Glutamatergic neuron (in vitro differentiated cells): ENCODE data around the gene NUDT16L1. TPM values are rescaled to one million over a fixed set of nuclear protein-coding genes. Genes with fewer than 3 reads are reported as not detected.

Experiments
- DNase-seq: peaks from one replicate; pipeline ENCODE4 v3.0.0; 2022
- H3K27ac Mint-ChIP-seq: one replicate; pipeline ENCODE4 v1.8.0; 2020; ENCODE audit warnings: mild to moderate bottlenecking, mixed read lengths, inconsistent platforms; ENCODE audit not compliant: unreplicated experiment
- H3K27me3 Mint-ChIP-seq: one replicate; pipeline ENCODE4 v1.8.0; 2020; ENCODE audit warnings: mild to moderate bottlenecking, moderate library complexity, mixed read lengths, inconsistent platforms; ENCODE audit not compliant: unreplicated experiment
- H3K36me3 Mint-ChIP-seq: one replicate; pipeline ENCODE4 v1.8.0; 2020; ENCODE audit warnings: mild to moderate bottlenecking, mixed read lengths, inconsistent platforms; ENCODE audit not compliant: unreplicated experiment
- H3K4me1 Mint-ChIP-seq: one replicate; pipeline ENCODE4 v1.8.0; 2020; ENCODE audit warnings: mild to moderate bottlenecking, low read depth, mixed read lengths, inconsistent platforms; ENCODE audit not compliant: unreplicated experiment
- H3K4me3 Mint-ChIP-seq: one replicate; pipeline ENCODE4 v1.8.0; 2020; ENCODE audit warnings: mild to moderate bottlenecking, mixed read lengths, inconsistent platforms; ENCODE audit not compliant: unreplicated experiment
- H3K9me3 Mint-ChIP-seq: one replicate; pipeline ENCODE4 v1.8.0; 2020; ENCODE audit warnings: mild to moderate bottlenecking, moderate library complexity, mixed read lengths, inconsistent platforms; ENCODE audit not compliant: unreplicated experiment
- total RNA-seq: library from RNA; stranded (reverse); fragmentation: NEBNext Ultra II Directional; extraction: Animal tissue kit (Norgen Biotek cat#: 25700); gene quantifications from one replicate; pipeline ENCODE4 v1.2.1, GENCODE V29; 2021; ENCODE audit not compliant: unreplicated experiment
- TF ChIP-seq, protein P1 (sequence below): fragments of 200-600 bp; sonication (generic); IDR thresholded peaks from one replicate; pipeline ENCODE4 v1.5.0; 2021; ENCODE audit not compliant: partially characterized antibody, unreplicated experiment

NUDT16L1 gene
- total RNA-seq, 1 donor from 2014 or later: 34.3 TPM

DNA sequence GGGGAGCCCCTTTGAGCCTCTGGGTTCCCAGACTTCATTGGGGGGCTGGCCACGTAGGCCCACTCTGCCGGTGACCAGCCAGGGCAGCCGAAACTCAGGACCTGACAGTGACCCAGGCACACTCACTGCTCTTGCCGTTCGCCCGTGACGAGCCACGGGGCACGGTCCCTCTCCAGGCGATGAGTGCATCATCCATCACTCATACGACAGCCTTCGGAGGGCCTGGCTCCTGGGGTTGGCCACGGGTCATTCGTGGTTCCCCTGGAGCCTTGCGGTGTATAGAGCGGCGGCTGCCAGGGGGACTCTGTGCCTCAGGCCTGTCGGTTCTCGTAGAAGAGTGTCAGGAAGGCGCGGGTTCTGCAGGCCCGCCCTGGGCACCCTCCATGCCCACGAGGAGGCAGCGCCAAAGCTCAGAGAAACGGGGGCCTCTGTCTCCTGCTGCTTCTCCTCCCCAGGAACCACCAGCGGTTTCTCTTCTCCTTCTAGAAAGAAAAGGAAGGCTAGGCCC lies 11.2 kb upstream of the NUDT16L1 start:
- no peak overlapping the region for H3K27ac Mint-ChIP-seq
- no peaks in the 10 kb centered on the region for H3K36me3 Mint-ChIP-seq
- H3K9me3 Mint-ChIP-seq: peaks cover 5% of the 10 kb centered on the region
- no peak overlapping the region for H3K4me3 Mint-ChIP-seq
- H3K4me1 Mint-ChIP-seq: no peaks in the 10 kb centered on the region
- H3K27me3 Mint-ChIP-seq: peaks cover 10% of the 10 kb centered on the region
- TF ChIP-seq, protein P1, sequence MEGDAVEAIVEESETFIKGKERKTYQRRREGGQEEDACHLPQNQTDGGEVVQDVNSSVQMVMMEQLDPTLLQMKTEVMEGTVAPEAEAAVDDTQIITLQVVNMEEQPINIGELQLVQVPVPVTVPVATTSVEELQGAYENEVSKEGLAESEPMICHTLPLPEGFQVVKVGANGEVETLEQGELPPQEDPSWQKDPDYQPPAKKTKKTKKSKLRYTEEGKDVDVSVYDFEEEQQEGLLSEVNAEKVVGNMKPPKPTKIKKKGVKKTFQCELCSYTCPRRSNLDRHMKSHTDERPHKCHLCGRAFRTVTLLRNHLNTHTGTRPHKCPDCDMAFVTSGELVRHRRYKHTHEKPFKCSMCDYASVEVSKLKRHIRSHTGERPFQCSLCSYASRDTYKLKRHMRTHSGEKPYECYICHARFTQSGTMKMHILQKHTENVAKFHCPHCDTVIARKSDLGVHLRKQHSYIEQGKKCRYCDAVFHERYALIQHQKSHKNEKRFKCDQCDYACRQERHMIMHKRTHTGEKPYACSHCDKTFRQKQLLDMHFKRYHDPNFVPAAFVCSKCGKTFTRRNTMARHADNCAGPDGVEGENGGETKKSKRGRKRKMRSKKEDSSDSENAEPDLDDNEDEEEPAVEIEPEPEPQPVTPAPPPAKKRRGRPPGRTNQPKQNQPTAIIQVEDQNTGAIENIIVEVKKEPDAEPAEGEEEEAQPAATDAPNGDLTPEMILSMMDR: no peak
- DNase-seq: no peak

DNA sequence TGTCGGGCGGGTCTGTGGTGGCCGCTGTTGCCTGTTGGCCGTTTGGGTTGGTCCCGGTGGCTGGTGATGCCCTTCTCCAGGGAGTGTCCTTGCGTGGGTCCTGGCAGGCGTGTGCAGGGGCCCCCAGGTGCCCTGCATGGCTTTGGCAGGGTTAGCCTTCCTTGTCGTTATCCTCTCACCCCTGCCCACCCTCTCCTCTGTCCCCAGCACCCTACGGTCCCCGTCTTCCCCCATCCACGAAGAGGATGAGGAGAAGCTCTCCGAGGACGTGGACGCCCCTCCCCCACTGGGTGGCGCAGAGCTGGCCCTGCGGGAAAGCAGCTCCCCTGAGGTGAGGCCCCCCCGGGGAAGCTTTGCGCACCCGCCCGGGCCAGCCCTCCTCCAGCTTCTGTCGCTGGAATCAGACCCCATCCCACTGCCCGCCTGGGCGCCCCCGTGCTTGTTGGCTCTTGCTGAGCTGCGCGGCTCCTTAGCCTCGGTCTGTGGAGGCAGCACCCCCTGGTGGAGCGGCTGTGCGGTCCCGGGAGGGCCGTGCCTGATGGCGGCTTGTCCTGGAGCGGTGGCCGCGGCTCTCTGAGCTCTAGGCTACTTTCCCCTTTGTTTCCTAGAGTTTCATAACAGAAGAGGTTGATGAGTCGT lies 10.6 kb upstream of the NUDT16L1 start:
- no peak overlapping the region for H3K4me3 Mint-ChIP-seq
- H3K9me3 Mint-ChIP-seq: peaks cover 6% of the 10 kb centered on the region
- H3K27me3 Mint-ChIP-seq: peaks cover 11% of the 10 kb centered on the region
- DNase-seq: peak; percentile 80
- H3K4me1 Mint-ChIP-seq: no peaks in the 10 kb centered on the region
- H3K36me3 Mint-ChIP-seq: no peaks in the 10 kb centered on the region
- TF ChIP-seq, protein P1: peak; percentile 60
- H3K27ac Mint-ChIP-seq: no peak overlapping the region

DNA sequence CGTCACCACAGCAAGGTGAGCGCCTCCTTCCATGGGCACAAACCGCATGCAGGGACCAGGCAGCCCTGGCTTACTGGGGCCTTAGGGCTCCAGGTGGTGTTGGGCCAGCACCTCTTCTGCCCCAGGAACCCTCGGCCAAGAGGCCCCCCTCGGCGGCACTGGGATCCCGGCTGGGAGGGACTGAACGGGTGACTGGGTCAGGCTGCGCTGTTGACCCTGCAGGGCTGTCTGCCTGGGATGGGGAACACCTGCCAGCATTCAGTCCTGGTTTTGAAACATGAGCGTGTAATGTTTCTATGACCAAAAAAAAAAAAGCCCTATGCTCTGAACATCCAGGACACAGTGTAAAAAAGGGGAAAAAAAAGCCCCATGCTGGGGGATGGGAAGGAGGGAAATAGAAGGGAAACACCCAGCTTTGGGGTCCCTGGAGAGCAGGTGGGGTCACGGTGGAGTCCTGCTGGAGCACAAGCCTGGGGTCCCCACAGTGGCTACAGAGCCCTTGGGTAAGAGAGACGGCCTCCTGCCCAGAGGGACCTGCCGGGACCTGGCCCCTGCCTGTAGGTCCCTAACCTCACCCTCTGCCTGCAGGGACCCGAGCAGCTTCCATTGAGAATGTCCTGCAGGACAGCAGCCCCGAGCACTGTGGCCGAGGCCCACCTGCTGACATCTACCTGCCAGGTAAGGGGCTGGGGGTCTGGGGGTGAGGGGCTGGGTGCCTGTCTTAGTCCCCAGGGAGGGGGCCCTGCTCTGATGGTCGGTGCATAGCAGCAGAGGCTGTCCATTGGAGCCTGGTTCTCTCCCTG lies 9.9 kb upstream of the NUDT16L1 start:
- no peak for DNase-seq
- TF ChIP-seq, protein P1: peak; percentile 20
- H3K27me3 Mint-ChIP-seq: peaks cover 12% of the 10 kb centered on the region
- no peak overlapping the region for H3K27ac Mint-ChIP-seq
- no peak overlapping the region for H3K4me3 Mint-ChIP-seq
- H3K9me3 Mint-ChIP-seq: peaks cover 6% of the 10 kb centered on the region
- no peaks in the 10 kb centered on the region for H3K4me1 Mint-ChIP-seq
- H3K36me3 Mint-ChIP-seq: no peaks in the 10 kb centered on the region

DNA sequence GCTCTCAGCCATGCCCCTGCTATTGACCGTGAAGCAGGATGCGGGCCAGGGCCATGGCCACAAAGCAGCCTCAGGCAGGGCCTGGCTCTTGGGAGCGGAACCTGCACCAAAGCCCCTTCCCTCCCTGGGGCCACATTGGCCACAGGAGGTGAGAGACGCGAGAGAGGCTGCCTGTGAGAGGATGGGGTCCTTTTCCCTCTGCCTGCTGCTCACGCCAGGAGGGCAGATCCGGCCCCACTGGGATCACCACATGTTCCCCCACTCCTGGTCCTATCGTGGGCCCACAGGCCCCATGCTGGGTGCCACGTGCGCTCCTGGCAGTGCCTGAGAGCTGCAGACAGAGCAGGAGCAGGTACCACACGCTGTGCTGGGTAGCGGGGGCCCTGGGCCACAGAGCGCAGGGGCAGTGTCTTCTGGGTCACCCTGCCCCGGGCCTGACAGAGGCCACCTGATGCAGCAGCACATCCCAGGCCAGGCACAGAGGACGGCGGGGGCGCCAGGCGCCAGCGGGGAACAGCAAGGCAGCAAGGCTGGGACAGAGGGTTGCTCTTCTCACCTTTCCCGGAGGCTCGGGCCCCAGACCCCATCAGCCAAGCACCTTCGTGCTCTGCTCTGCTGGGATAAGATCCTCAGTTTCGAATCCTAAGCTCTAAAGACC lies 9.2 kb upstream of the NUDT16L1 start:
- H3K9me3 Mint-ChIP-seq: peaks cover 6% of the 10 kb centered on the region
- TF ChIP-seq, protein P1: no peak
- H3K36me3 Mint-ChIP-seq: no peaks in the 10 kb centered on the region
- H3K27ac Mint-ChIP-seq: no peak overlapping the region
- H3K4me1 Mint-ChIP-seq: no peaks in the 10 kb centered on the region
- DNase-seq: no peak
- peaks cover 12% of the 10 kb centered on the region for H3K27me3 Mint-ChIP-seq
- H3K4me3 Mint-ChIP-seq: no peak overlapping the region
